NCI-H1048 (cell line): ENCODE data around the gene MAPK8IP3.
A peak's percentile ranks its signal among the peaks of the same experiment; 100 is the strongest.

ENCODE experiments used
- DNase-seq: peaks from one replicate; lab custom pipeline; 2025; lab: John Stamatoyannopoulos, UW

The MAPK8IP3 gene

GRCh38 chr16:1775006-1775845 lies 69.2 kb downstream of the MAPK8IP3 start:
- DNase-seq, result no peak

- DNase-seq, result no peak
These were observed 70.1 kb downstream of the MAPK8IP3 start for GRCh38 chr16:1775846-1776671.

- DNase-seq, result no peak
These were observed 70.6 kb downstream of the MAPK8IP3 start for GRCh38 chr16:1776672-1776955.

- DNase-seq, result no peak
These were observed 71.0 kb downstream of the MAPK8IP3 start for GRCh38 chr16:1776991-1777374.

GRCh38 chr16:1777375-1778199 lies 71.6 kb downstream of the MAPK8IP3 start:
- DNase-seq, result no peak

GRCh38 chr16:1778200-1779179 lies 72.5 kb downstream of the MAPK8IP3 start:
- no peak for DNase-seq

- DNase-seq, result no peak
These were observed 73.3 kb downstream of the MAPK8IP3 start for GRCh38 chr16:1779234-1779701.

GRCh38 chr16:1779741-1780676 lies 74.0 kb downstream of the MAPK8IP3 start:
- DNase-seq, result no peak

GRCh38 chr16:1780677-1781072 lies 74.7 kb downstream of the MAPK8IP3 start:
- no peak for DNase-seq

GRCh38 chr16:1781254-1781653 lies 75.3 kb downstream of the MAPK8IP3 start:
- no peak for DNase-seq

GRCh38 chr16:1781758-1782407 lies 75.9 kb downstream of the MAPK8IP3 start:
- no peak for DNase-seq

GRCh38 chr16:1782408-1783264 lies 76.6 kb downstream of the MAPK8IP3 start, which contains the start of the genes NUBP2 and SPSB3:
Gene NUBP2 (plus strand): TSS chr16:1782960. CDS start chr16:1783021, 61 bp downstream.
Gene SPSB3 (minus strand): TSS chr16:1782571. CDS start chr16:1781483, 1,088 bp downstream.
- DNase-seq, result peak; percentile 90

- DNase-seq, result no peak
These were observed 79.2 kb downstream of the MAPK8IP3 start for GRCh38 chr16:1784977-1785845.

- no peak for DNase-seq
These were observed 79.8 kb downstream of the MAPK8IP3 start for GRCh38 chr16:1785846-1786170.

GRCh38 chr16:1786242-1787055 lies 80.5 kb downstream of the MAPK8IP3 start:
- DNase-seq, result no peak

GRCh38 chr16:1787056-1787321 lies 81.0 kb downstream of the MAPK8IP3 start:
- DNase-seq, result no peak
